GM23338 (cell line): ENCODE measurements around the gene ZBTB40. TPM values are rescaled to one million over a fixed set of nuclear protein-coding genes. Genes with fewer than 3 reads are reported as not detected.
A peak's percentile ranks its signal among the peaks of the same experiment; 100 is the strongest.

Source experiments
- ATAC-seq: fragments of 200-7000 bp; cut with Tn5 transposase; 3 replicates; pipeline ENCODE4 v1.9.1; 2020
- DNase-seq: peaks from one replicate; pipeline ENCODE4 v3.0.0-alpha.2; 2015; ENCODE audit warnings: low spot score
- H2AFZ ChIP-seq: fragments of 200-600 bp; sonication (generic); 2 replicates; pipeline ENCODE4 v1.8.0; 2016; ENCODE audit warnings: antibody characterized with exemption, mild to moderate bottlenecking, moderate library complexity
- H3F3A ChIP-seq: fragments of 200-600 bp; sonication (generic); replicated peaks from 2 replicates; pipeline ENCODE4 v1.8.0; 2017; ENCODE audit warnings: antibody characterized with exemption, mixed run types, low read depth
- H3K27ac ChIP-seq: fragments of 200-600 bp; sonication (generic); 2 replicates; pipeline ENCODE4 v1.6.1; 2016; ENCODE audit warnings: low read depth
- H3K27me3 ChIP-seq: fragments of 200-600 bp; sonication (generic); 2 replicates; pipeline ENCODE4 v1.8.0; 2016; ENCODE audit warnings: mild to moderate bottlenecking, mixed run types, moderate library complexity; ENCODE audit not compliant: insufficient read depth
- H3K36me3 ChIP-seq: fragments of 200-600 bp; sonication (generic); 2 replicates; pipeline ENCODE4 v1.8.0; 2016; ENCODE audit warnings: mild to moderate bottlenecking; ENCODE audit not compliant: insufficient read depth
- H3K4me1 ChIP-seq: fragments of 200-600 bp; sonication (generic); 2 replicates; pipeline ENCODE4 v1.8.0; 2016; ENCODE audit warnings: mild to moderate bottlenecking, moderate library complexity; ENCODE audit not compliant: insufficient read depth
- H3K4me2 ChIP-seq: fragments of 200-600 bp; sonication (generic); 2 replicates; pipeline ENCODE4 v1.7.1; 2017; ENCODE audit warnings: mixed run types
- H3K4me3 ChIP-seq: fragments of 200-600 bp; sonication (generic); 2 replicates; pipeline ENCODE4 v1.6.1; 2016; ENCODE audit warnings: mixed run types
- H3K79me2 ChIP-seq: fragments of 200-600 bp; sonication (generic); replicated peaks from 2 replicates; pipeline ENCODE4 v1.8.0; 2017; ENCODE audit warnings: mild to moderate bottlenecking; ENCODE audit not compliant: insufficient read depth
- H3K9me2 ChIP-seq: fragments of 200-600 bp; sonication (generic); 2 replicates; pipeline ENCODE4 v1.8.0; 2017; ENCODE audit not compliant: insufficient read depth
- H4K20me1 ChIP-seq: fragments of 200-600 bp; sonication (generic); replicated peaks from 2 replicates; pipeline ENCODE4 v1.8.0; 2017; ENCODE audit warnings: mild to moderate bottlenecking; ENCODE audit not compliant: insufficient read depth
- H3K27ac Mint-ChIP-seq: 2 replicates; pipeline ENCODE4 v1.8.0; 2020; ENCODE audit warnings: inconsistent platforms, mild to moderate bottlenecking, moderate library complexity, mixed read lengths
- H3K27me3 Mint-ChIP-seq: 3 replicates; pipeline ENCODE4 v1.8.0; 2022; ENCODE audit warnings: low read depth, mild to moderate bottlenecking, moderate library complexity, mixed read lengths, inconsistent platforms; ENCODE audit not compliant: insufficient read depth, poor library complexity
- H3K36me3 Mint-ChIP-seq: 3 replicates; pipeline ENCODE4 v1.8.0; 2021; ENCODE audit warnings: low read depth, mild to moderate bottlenecking, inconsistent platforms, moderate library complexity, mixed read lengths
- H3K4me1 Mint-ChIP-seq: 3 replicates; pipeline ENCODE4 v1.8.0; 2020; ENCODE audit warnings: mild to moderate bottlenecking, inconsistent platforms, mixed read lengths
- H3K4me3 Mint-ChIP-seq: 3 replicates; pipeline ENCODE4 v1.8.0; 2021; ENCODE audit warnings: moderate library complexity, mild to moderate bottlenecking, inconsistent platforms, mixed read lengths
- H3K9me3 Mint-ChIP-seq: 3 replicates; pipeline ENCODE4 v1.8.0; 2020; ENCODE audit warnings: moderate library complexity, mild to moderate bottlenecking, inconsistent platforms, mixed read lengths
- NANOG ChIP-seq: IDR thresholded peaks from 2 replicates; pipeline ENCODE4 v1.6.1; 2016; ENCODE audit warnings: antibody characterized with exemption, borderline replicate concordance
- REST ChIP-seq: IDR thresholded peaks from one replicate; pipeline ENCODE4 v1.6.1; 2018; ENCODE audit warnings: antibody characterized with exemption; ENCODE audit not compliant: unreplicated experiment
- STAT1 ChIP-seq: IDR thresholded peaks from one replicate; pipeline ENCODE4 v1.6.1; 2016; ENCODE audit warnings: antibody characterized with exemption; ENCODE audit not compliant: unreplicated experiment
- ZNF114 ChIP-seq: fragments of 250-450 bp; sonication (Bioruptor Pico); IDR thresholded peaks from 2 replicates; pipeline ENCODE4 v1.5.0; 2020; ENCODE audit warnings: mild to moderate bottlenecking, moderate library complexity
- ZNF331 ChIP-seq: fragments of 250-450 bp; sonication (Bioruptor Pico); IDR thresholded peaks from 2 replicates; pipeline ENCODE4 v1.5.0; 2020; ENCODE audit warnings: low read depth, mild to moderate bottlenecking, moderate library complexity
- polyA plus RNA-seq: library from polyadenylated mRNA; unstranded; fragments of >200 nt; fragmentation: Nextera tagmentation; extraction: Ambion mirVana; gene quantifications from 2 replicates; pipeline ENCODE4 v1.2.1, GENCODE V29; 2016
- total RNA-seq: library from RNA; depleted of rRNA; stranded (reverse); fragments of >200 nt; shearing (Covaris generic); gene quantifications from 2 replicates; pipeline ENCODE4 v1.2.3, GENCODE V29; 2014
- TF ChIP-seq, protein P1 (sequence below): fragments of 250-450 bp; sonication (Bioruptor Pico); IDR thresholded peaks from 2 replicates; pipeline ENCODE4 v1.5.0; 2020; ENCODE audit warnings: mild to moderate bottlenecking, moderate library complexity

Gene ZBTB40
- total and polyA plus RNA-seq, 2 experiments from 2014 or later: 3.1 to 22.7 TPM

GRCh38 chr1:22450351-22451021 is 1.2 kb upstream of the ZBTB40 start:
- H3K36me3 Mint-ChIP-seq: no peaks in the 10 kb centered on the region; the same call in 2 of the 3 replicates
- H3K27me3 Mint-ChIP-seq: peaks cover 1% of the 10 kb centered on the region
- Histone ChIP-seq H3K4me1 (peaks cover 17% of the 10 kb centered on the region), H3K27me3 (no peaks in the 10 kb centered on the region), H3K4me3 (peak overlapping the region; percentile 46; the same call in 1 of the 2 replicates), H4K20me1 (no peaks in the 10 kb centered on the region), H3F3A (peaks cover 9% of the 10 kb centered on the region), H3K9me2 (no peaks in the 10 kb centered on the region), H3K36me3 (no peaks in the 10 kb centered on the region), H3K4me2 (peak overlapping the region; percentile 73), H3K79me2 (peaks cover 30% of the 10 kb centered on the region), H3K27ac (peak overlapping the region; percentile 97), H2AFZ (peak overlapping the region; percentile 89)
- H3K9me3 Mint-ChIP-seq: no peaks in the 10 kb centered on the region
- H3K4me3 Mint-ChIP-seq: peak overlapping the region; percentile 47
- no peak for DNase-seq
- no peak for ATAC-seq
- peaks cover 20% of the 10 kb centered on the region for H3K4me1 Mint-ChIP-seq
- peak overlapping the region; percentile 57 for H3K27ac Mint-ChIP-seq
- TF ChIP-seq STAT1 (no peak), ZNF331 (CRISPR knock-in tag) (no peak), REST (no peak)

DNA sequence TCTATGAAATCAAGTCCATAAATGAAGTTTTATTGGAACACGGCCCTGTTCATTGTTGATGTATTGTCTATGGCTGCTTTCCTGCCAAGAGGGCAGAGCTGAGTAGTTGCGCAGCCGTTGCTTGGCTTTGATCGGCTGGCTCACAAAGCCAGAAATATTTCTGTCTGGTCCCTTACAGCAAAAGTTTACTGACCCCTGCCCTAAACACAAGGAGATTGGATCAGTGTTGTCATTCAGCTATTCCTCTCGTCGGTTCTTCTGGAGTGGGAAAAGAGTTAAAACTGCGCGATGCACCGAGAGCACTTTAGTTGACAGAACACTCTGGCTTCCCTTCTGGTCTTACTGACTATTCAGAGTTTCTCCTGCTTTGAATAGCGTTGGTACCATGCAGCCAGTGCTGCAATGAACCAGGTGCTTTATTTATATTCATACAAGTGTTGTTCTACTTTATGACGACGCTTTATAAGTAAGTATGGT is 868 bp downstream of the ZBTB40 start:
- peaks cover 16% of the 10 kb centered on the region for H3K4me1 Mint-ChIP-seq
- Histone ChIP-seq H3K36me3 (no peaks in the 10 kb centered on the region), H3K79me2 (peaks cover 48% of the 10 kb centered on the region), H4K20me1 (no peaks in the 10 kb centered on the region), H3K27me3 (no peaks in the 10 kb centered on the region), H3K4me1 (peaks cover 17% of the 10 kb centered on the region), H2AFZ (peak overlapping the region; percentile 79), H3K27ac (no peak overlapping the region), H3K4me2 (peak overlapping the region; percentile 73), H3K9me2 (no peaks in the 10 kb centered on the region), H3F3A (peaks cover 9% of the 10 kb centered on the region), H3K4me3 (peak overlapping the region; percentile 87)
- H3K27ac Mint-ChIP-seq: no peak overlapping the region
- H3K36me3 Mint-ChIP-seq: no peaks in the 10 kb centered on the region; the same call in 2 of the 3 replicates
- ATAC-seq: peak; percentile 23
- DNase-seq: no peak
- H3K4me3 Mint-ChIP-seq: peak overlapping the region; percentile 84
- no peaks in the 10 kb centered on the region for H3K9me3 Mint-ChIP-seq
- H3K27me3 Mint-ChIP-seq: peaks cover 1% of the 10 kb centered on the region
- TF ChIP-seq, protein P1, sequence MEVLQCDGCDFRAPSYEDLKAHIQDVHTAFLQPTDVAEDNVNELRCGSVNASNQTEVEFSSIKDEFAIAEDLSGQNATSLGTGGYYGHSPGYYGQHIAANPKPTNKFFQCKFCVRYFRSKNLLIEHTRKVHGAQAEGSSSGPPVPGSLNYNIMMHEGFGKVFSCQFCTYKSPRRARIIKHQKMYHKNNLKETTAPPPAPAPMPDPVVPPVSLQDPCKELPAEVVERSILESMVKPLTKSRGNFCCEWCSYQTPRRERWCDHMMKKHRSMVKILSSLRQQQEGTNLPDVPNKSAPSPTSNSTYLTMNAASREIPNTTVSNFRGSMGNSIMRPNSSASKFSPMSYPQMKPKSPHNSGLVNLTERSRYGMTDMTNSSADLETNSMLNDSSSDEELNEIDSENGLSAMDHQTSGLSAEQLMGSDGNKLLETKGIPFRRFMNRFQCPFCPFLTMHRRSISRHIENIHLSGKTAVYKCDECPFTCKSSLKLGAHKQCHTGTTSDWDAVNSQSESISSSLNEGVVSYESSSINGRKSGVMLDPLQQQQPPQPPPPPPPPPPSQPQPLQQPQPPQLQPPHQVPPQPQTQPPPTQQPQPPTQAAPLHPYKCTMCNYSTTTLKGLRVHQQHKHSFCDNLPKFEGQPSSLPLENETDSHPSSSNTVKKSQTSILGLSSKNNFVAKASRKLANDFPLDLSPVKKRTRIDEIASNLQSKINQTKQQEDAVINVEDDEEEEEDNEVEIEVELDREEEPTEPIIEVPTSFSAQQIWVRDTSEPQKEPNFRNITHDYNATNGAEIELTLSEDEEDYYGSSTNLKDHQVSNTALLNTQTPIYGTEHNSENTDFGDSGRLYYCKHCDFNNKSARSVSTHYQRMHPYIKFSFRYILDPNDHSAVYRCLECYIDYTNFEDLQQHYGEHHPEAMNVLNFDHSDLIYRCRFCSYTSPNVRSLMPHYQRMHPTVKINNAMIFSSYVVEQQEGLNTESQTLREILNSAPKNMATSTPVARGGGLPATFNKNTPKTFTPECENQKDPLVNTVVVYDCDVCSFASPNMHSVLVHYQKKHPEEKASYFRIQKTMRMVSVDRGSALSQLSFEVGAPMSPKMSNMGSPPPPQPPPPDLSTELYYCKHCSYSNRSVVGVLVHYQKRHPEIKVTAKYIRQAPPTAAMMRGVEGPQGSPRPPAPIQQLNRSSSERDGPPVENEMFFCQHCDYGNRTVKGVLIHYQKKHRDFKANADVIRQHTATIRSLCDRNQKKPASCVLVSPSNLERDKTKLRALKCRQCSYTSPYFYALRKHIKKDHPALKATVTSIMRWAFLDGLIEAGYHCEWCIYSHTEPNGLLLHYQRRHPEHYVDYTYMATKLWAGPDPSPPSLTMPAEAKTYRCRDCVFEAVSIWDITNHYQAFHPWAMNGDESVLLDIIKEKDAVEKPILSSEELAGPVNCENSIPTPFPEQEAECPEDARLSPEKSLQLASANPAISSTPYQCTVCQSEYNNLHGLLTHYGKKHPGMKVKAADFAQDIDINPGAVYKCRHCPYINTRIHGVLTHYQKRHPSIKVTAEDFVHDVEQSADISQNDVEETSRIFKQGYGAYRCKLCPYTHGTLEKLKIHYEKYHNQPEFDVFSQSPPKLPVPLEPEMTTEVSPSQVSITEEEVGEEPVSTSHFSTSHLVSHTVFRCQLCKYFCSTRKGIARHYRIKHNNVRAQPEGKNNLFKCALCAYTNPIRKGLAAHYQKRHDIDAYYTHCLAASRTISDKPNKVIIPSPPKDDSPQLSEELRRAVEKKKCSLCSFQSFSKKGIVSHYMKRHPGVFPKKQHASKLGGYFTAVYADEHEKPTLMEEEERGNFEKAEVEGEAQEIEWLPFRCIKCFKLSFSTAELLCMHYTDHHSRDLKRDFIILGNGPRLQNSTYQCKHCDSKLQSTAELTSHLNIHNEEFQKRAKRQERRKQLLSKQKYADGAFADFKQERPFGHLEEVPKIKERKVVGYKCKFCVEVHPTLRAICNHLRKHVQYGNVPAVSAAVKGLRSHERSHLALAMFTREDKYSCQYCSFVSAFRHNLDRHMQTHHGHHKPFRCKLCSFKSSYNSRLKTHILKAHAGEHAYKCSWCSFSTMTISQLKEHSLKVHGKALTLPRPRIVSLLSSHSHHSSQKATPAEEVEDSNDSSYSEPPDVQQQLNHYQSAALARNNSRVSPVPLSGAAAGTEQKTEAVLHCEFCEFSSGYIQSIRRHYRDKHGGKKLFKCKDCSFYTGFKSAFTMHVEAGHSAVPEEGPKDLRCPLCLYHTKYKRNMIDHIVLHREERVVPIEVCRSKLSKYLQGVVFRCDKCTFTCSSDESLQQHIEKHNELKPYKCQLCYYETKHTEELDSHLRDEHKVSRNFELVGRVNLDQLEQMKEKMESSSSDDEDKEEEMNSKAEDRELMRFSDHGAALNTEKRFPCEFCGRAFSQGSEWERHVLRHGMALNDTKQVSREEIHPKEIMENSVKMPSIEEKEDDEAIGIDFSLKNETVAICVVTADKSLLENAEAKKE (CRISPR knock-in tag): no peak
- no peak for TF ChIP-seq ZNF114 (CRISPR knock-in tag)
- no peak for TF ChIP-seq NANOG
- TF ChIP-seq REST: no peak
- TF ChIP-seq ZNF331 (CRISPR knock-in tag): no peak
